DOHH2 (cell line): Measurements from ENCODE around the gene FCN1.
A peak's percentile ranks its signal among the peaks of the same experiment; 100 is the strongest.

Source experiments
- H3F3A ChIP-seq: fragments of 200-600 bp; sonication (generic), shearing (Covaris generic); 2 replicates; pipeline ENCODE4 v1.6.0; 2016; ENCODE audit warnings: antibody characterized with exemption, mild to moderate bottlenecking; ENCODE audit not compliant: control insufficient read depth, insufficient read depth
- H3K27ac ChIP-seq: fragments of 200-600 bp; sonication (generic); 2 replicates; pipeline ENCODE4 v1.5.1; 2014; ENCODE audit warnings: low read depth, mild to moderate bottlenecking, low read length, moderate library complexity
- H3K27me3 ChIP-seq: fragments of 200-600 bp; sonication (generic); 2 replicates; pipeline ENCODE4 v1.6.1; 2014; ENCODE audit warnings: mild to moderate bottlenecking, low read length, mixed read lengths; ENCODE audit not compliant: control insufficient read depth
- H3K36me3 ChIP-seq: fragments of 200-600 bp; sonication (generic); 2 replicates; pipeline ENCODE4 v1.6.1; 2014; ENCODE audit warnings: mild to moderate bottlenecking, low read length, moderate library complexity, mixed read lengths; ENCODE audit not compliant: control insufficient read depth
- H3K4me1 ChIP-seq: fragments of 200-600 bp; sonication (generic); 2 replicates; pipeline ENCODE4 v1.6.1; 2014; ENCODE audit warnings: mild to moderate bottlenecking, low read length, mixed read lengths; ENCODE audit not compliant: control insufficient read depth
- H3K4me2 ChIP-seq: fragments of 200-600 bp; sonication (generic); 2 replicates; pipeline ENCODE4 v1.6.0; 2014; ENCODE audit warnings: mild to moderate bottlenecking, low read length, moderate library complexity
- H3K4me3 ChIP-seq: fragments of 200-600 bp; sonication (generic); 2 replicates; pipeline ENCODE4 v1.5.1; 2014; ENCODE audit warnings: mild to moderate bottlenecking, low read length, mixed read lengths
- H3K79me2 ChIP-seq: fragments of 200-600 bp; sonication (generic); 2 replicates; pipeline ENCODE4 v1.6.1; 2014; ENCODE audit warnings: mild to moderate bottlenecking, low read length, mixed read lengths; ENCODE audit not compliant: control insufficient read depth
- H3K9me2 ChIP-seq: fragments of 200-600 bp; sonication (generic); replicated peaks from 2 replicates; pipeline ENCODE4 v1.6.1; 2014; ENCODE audit warnings: mild to moderate bottlenecking, low read length, mixed read lengths; ENCODE audit not compliant: control insufficient read depth
- H3K9me3 ChIP-seq: fragments of 200-600 bp; sonication (generic); 2 replicates; pipeline ENCODE4 v1.6.1; 2014; ENCODE audit warnings: antibody characterized with exemption, low read length, mixed read lengths; ENCODE audit not compliant: control insufficient read depth, insufficient read depth
- H4K20me1 ChIP-seq: fragments of 200-600 bp; sonication (generic); 2 replicates; pipeline ENCODE4 v1.6.0; 2014; ENCODE audit warnings: low read depth, mild to moderate bottlenecking, antibody characterized with exemption, low read length, moderate library complexity; ENCODE audit not compliant: control insufficient read depth, insufficient read depth
- CTCF ChIP-seq: fragments of 200-600 bp; sonication (generic); IDR thresholded peaks from one replicate; pipeline ENCODE4 v1.5.1; 2014; ENCODE audit warnings: antibody characterized with exemption, mild to moderate bottlenecking, low read depth, low read length; ENCODE audit not compliant: poor library complexity, severe bottlenecking
- EZH2phosphoT487 ChIP-seq: fragments of 200-600 bp; sonication (generic); IDR thresholded peaks from 2 replicates; pipeline ENCODE4 v1.6.1; 2017; ENCODE audit warnings: borderline replicate concordance, mild to moderate bottlenecking, antibody characterized with exemption, low read length, moderate library complexity, mixed read lengths

FCN1 gene

GRCh38 chr9:134879664-134880483 is 37.8 kb downstream of the FCN1 start:
- no peak for TF ChIP-seq CTCF
- TF ChIP-seq EZH2phosphoT487, result no peak
- no peak overlapping the region for H3K4me2 ChIP-seq
- H3K4me1 ChIP-seq, result peaks cover 10% of the 10 kb centered on the region
- H3K9me2 ChIP-seq, result no peaks in the 10 kb centered on the region
- H3F3A ChIP-seq, result no peaks in the 10 kb centered on the region
- no peaks in the 10 kb centered on the region for H3K27me3 ChIP-seq
- H3K36me3 ChIP-seq, result no peaks in the 10 kb centered on the region
- H3K27ac ChIP-seq, result no peak overlapping the region
- no peaks in the 10 kb centered on the region for H3K79me2 ChIP-seq
- no peaks in the 10 kb centered on the region; the same call in 1 of the 2 replicates for H3K9me3 ChIP-seq
- H4K20me1 ChIP-seq, result no peaks in the 10 kb centered on the region
- no peak overlapping the region for H3K4me3 ChIP-seq

GRCh38 chr9:134877541-134877940 is 40.2 kb downstream of the FCN1 start:
- Histone ChIP-seq H3K79me2 (no peaks in the 10 kb centered on the region), H3K4me2 (no peak overlapping the region), H3K4me1 (peaks cover 13% of the 10 kb centered on the region), H3K27ac (no peak overlapping the region), H3K4me3 (no peak overlapping the region), H4K20me1 (no peaks in the 10 kb centered on the region), H3K27me3 (no peaks in the 10 kb centered on the region), H3K9me3 (no peaks in the 10 kb centered on the region; the same call in 1 of the 2 replicates), H3K36me3 (no peaks in the 10 kb centered on the region), H3F3A (no peaks in the 10 kb centered on the region), H3K9me2 (no peaks in the 10 kb centered on the region)
- TF ChIP-seq EZH2phosphoT487 (no peak), CTCF (no peak)

- H3K9me3 ChIP-seq, result no peaks in the 10 kb centered on the region; the same call in 1 of the 2 replicates
- H3K27me3 ChIP-seq, result no peaks in the 10 kb centered on the region
- H3K4me1 ChIP-seq, result peaks cover 15% of the 10 kb centered on the region
- no peaks in the 10 kb centered on the region for H3K9me2 ChIP-seq
- H3K36me3 ChIP-seq, result no peaks in the 10 kb centered on the region
- H3K79me2 ChIP-seq, result no peaks in the 10 kb centered on the region
- H4K20me1 ChIP-seq, result no peaks in the 10 kb centered on the region
- TF ChIP-seq CTCF (no peak), EZH2phosphoT487 (no peak)
- peak overlapping the region; percentile 16; the same call in 1 of the 2 replicates for H3K4me2 ChIP-seq
- H3K27ac ChIP-seq, result no peak overlapping the region
- no peak overlapping the region for H3K4me3 ChIP-seq
- no peaks in the 10 kb centered on the region for H3F3A ChIP-seq
Observed at GRCh38 chr9:134875371-134875770, 42.3 kb downstream of the FCN1 start.
